GM12874 (cell line): ENCODE results near the gene GRB14.

Experiments used
- CTCF ChIP-seq: IDR thresholded peaks from 2 replicates; pipeline ENCODE4 v1.5.1; 2011; ENCODE audit warnings: low read depth, mild to moderate bottlenecking, control low read depth, low read length, moderate library complexity; ENCODE audit not compliant: insufficient read depth

The GRB14 gene

GRCh38 chr2:164511738-164512137 is 109.5 kb downstream of the GRB14 start:
- TF ChIP-seq CTCF, result no peak

- TF ChIP-seq CTCF, result no peak
Observed at GRCh38 chr2:164510895-164511294, 110.4 kb downstream of the GRB14 start.

- no peak for TF ChIP-seq CTCF
Observed at GRCh38 chr2:164509137-164509877, 112.0 kb downstream of the GRB14 start.

- TF ChIP-seq CTCF, result peak; percentile 19; the same call in 1 of the 2 replicates
Observed at GRCh38 chr2:164504253-164504652, 117.0 kb downstream of the GRB14 start.

- TF ChIP-seq CTCF, result no peak
Observed at GRCh38 chr2:164498836-164499235, 122.4 kb downstream of the GRB14 start.

GRCh38 chr2:164496881-164497280 is 124.4 kb downstream of the GRB14 start:
- no peak for TF ChIP-seq CTCF

GRCh38 chr2:164496421-164496820 is 124.9 kb downstream of the GRB14 start:
- no peak for TF ChIP-seq CTCF
